Mesothelial cell of epicardium (in vitro differentiated cells): ENCODE data around the gene PPP1R9A. TPM values are rescaled to one million over a fixed set of nuclear protein-coding genes. Genes with fewer than 3 reads are reported as not detected.

Experiments
- DNase-seq, 2 experiments: peaks; one replicate each; pipeline ENCODE4 v3.0.0; 2021; ENCODE audit warnings: low spot score in 2 of 2; ENCODE audit not compliant: unreplicated experiment in 2 of 2
- H3K27ac Mint-ChIP-seq: 2 replicates; pipeline ENCODE4 v1.8.0; 2021; ENCODE audit warnings: mixed read lengths
- H3K27me3 Mint-ChIP-seq: 2 replicates; pipeline ENCODE4 v1.8.0; 2021; ENCODE audit warnings: low read depth, mixed read lengths
- H3K36me3 Mint-ChIP-seq: 2 replicates; pipeline ENCODE4 v1.8.0; 2021; ENCODE audit warnings: mixed read lengths
- H3K4me1 Mint-ChIP-seq: 2 replicates; pipeline ENCODE4 v1.8.0; 2021; ENCODE audit warnings: mixed read lengths
- H3K4me3 Mint-ChIP-seq: 2 replicates; pipeline ENCODE4 v1.8.0; 2021; ENCODE audit warnings: mild to moderate bottlenecking, moderate library complexity, mixed read lengths
- H3K9me3 Mint-ChIP-seq: 2 replicates; pipeline ENCODE4 v1.8.0; 2021; ENCODE audit warnings: mixed read lengths
- CTCF ChIP-seq: fragments of 200-600 bp; sonication (generic); IDR thresholded peaks from one replicate; pipeline ENCODE4 v1.5.0; 2021; ENCODE audit warnings: antibody characterized with exemption; ENCODE audit not compliant: unreplicated experiment
- total RNA-seq: library from RNA; stranded (reverse); gene quantifications from 3 replicates; pipeline ENCODE4 v1.2.1, GENCODE V29; 2021

The PPP1R9A gene
- total RNA-seq, 1 donor from 2014 or later: 39.3 TPM

- H3K9me3 Mint-ChIP-seq: no peaks in the 10 kb centered on the region
- H3K4me1 Mint-ChIP-seq: peaks cover 32% of the 10 kb centered on the region
- H3K4me3 Mint-ChIP-seq: peak overlapping the region; percentile 11
- peak; percentile 45 for TF ChIP-seq CTCF
- H3K36me3 Mint-ChIP-seq: peaks cover 5% of the 10 kb centered on the region
- no peak overlapping the region for H3K27ac Mint-ChIP-seq
- DNase-seq: peak in 1 of 2 experiments; percentile 44
- no peaks in the 10 kb centered on the region for H3K27me3 Mint-ChIP-seq
These were observed 339.5 kb downstream of the PPP1R9A start for GRCh38 chr7:95246831-95247370.

- H3K9me3 Mint-ChIP-seq: no peaks in the 10 kb centered on the region
- peak overlapping the region; percentile 79 for H3K27ac Mint-ChIP-seq
- peaks cover 22% of the 10 kb centered on the region for H3K4me1 Mint-ChIP-seq
- TF ChIP-seq CTCF: no peak
- H3K4me3 Mint-ChIP-seq: no peak overlapping the region
- H3K27me3 Mint-ChIP-seq: no peaks in the 10 kb centered on the region
- no peak for DNase-seq
- peaks cover 8% of the 10 kb centered on the region for H3K36me3 Mint-ChIP-seq
These were observed 343.2 kb downstream of the PPP1R9A start for GRCh38 chr7:95250571-95250970.

- Mint-ChIP-seq H3K9me3 (no peaks in the 10 kb centered on the region), H3K4me3 (no peak overlapping the region), H3K36me3 (peaks cover 8% of the 10 kb centered on the region), H3K27me3 (no peaks in the 10 kb centered on the region), H3K4me1 (peaks cover 12% of the 10 kb centered on the region), H3K27ac (no peak overlapping the region)
- TF ChIP-seq CTCF: no peak
- no peak for DNase-seq
These were observed 344.6 kb downstream of the PPP1R9A start for GRCh38 chr7:95251966-95252365.

- no peak overlapping the region for H3K4me3 Mint-ChIP-seq
- DNase-seq: no peak
- TF ChIP-seq CTCF: no peak
- no peaks in the 10 kb centered on the region for H3K27me3 Mint-ChIP-seq
- no peak overlapping the region for H3K27ac Mint-ChIP-seq
- peaks cover 12% of the 10 kb centered on the region for H3K36me3 Mint-ChIP-seq
- H3K9me3 Mint-ChIP-seq: no peaks in the 10 kb centered on the region
- peaks cover 9% of the 10 kb centered on the region for H3K4me1 Mint-ChIP-seq
These were observed 346.6 kb downstream of the PPP1R9A start for GRCh38 chr7:95253986-95254385.

GRCh38 chr7:95255691-95256090, 348.3 kb downstream of the PPP1R9A start:
- DNase-seq: no peak
- Mint-ChIP-seq H3K4me3 (no peak overlapping the region), H3K27ac (no peak overlapping the region), H3K9me3 (no peaks in the 10 kb centered on the region), H3K4me1 (peaks cover 8% of the 10 kb centered on the region), H3K36me3 (peaks cover 12% of the 10 kb centered on the region), H3K27me3 (no peaks in the 10 kb centered on the region)
- TF ChIP-seq CTCF: no peak
